ENCODE results near the gene TMUB2.
"Not testable (repeated sequence)": the region's sequence is repeated elsewhere in the genome, so short reads cannot be mapped to it uniquely, and the experiment has no call there.

Gene TMUB2

DNA sequence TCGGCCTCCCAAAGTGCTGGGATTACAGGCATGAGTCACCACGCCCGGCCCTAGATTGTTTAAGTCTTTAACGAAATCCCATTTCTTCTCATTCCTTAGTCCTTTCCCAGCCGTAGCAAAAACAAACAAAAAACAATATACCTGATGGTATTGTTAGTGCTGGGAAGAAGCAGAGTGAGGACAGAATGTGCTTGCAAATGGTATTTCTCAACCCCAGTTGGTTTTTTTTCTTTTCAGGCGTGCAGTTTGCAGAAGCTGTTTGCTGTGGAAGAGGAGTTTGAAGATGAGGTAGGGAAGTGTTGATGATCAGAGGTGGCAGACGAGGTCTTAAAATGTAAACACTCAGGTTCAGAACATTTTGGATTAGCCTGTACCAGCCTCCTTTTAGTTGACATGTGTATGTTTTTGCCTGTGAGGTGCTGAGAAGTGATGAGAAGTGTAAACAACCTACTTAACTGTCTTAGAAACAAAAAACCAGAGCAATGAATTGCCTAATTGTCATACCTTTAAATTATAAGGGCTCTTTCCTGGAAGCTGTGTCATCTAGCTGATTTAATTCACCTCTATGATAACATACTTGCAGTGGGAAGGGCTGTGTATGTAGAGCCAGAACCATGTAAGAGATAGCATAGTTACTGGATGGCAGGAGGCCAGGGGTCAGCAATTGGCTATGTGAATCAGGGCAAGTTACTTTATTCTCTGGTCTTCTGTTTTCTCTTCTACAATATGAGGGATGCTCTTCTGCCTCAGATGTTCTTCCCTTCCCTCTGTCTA lies 41.6 kb upstream of the TMUB2 start:
- no peak overlapping the region for H3K27ac ChIP-seq (ENCODE audit: low read depth, low read length, poor library complexity, severe bottlenecking)
- no peak overlapping the region for H3K4me3 ChIP-seq (ENCODE audit: low read depth, low read length, poor library complexity, severe bottlenecking)
- H3K27me3 ChIP-seq (ENCODE audit: insufficient read depth, low read length): no peaks in the 10 kb centered on the region
- peaks cover 16% of the 10 kb centered on the region for H3K4me1 ChIP-seq (ENCODE audit: insufficient read depth, low read length, severe bottlenecking)
- H3K36me3 ChIP-seq (ENCODE audit: insufficient read depth, low read length): peaks cover 35% of the 10 kb centered on the region
- TF ChIP-seq EZH2 (IDR thresholded peaks at IDR 0.05; ENCODE audit: borderline replicate concordance, low read length): no peak
- TF ChIP-seq, protein P1, sequence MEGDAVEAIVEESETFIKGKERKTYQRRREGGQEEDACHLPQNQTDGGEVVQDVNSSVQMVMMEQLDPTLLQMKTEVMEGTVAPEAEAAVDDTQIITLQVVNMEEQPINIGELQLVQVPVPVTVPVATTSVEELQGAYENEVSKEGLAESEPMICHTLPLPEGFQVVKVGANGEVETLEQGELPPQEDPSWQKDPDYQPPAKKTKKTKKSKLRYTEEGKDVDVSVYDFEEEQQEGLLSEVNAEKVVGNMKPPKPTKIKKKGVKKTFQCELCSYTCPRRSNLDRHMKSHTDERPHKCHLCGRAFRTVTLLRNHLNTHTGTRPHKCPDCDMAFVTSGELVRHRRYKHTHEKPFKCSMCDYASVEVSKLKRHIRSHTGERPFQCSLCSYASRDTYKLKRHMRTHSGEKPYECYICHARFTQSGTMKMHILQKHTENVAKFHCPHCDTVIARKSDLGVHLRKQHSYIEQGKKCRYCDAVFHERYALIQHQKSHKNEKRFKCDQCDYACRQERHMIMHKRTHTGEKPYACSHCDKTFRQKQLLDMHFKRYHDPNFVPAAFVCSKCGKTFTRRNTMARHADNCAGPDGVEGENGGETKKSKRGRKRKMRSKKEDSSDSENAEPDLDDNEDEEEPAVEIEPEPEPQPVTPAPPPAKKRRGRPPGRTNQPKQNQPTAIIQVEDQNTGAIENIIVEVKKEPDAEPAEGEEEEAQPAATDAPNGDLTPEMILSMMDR (IDR thresholded peaks at IDR 0.05; ENCODE audit: low read length): no peak
- no peaks in the 10 kb centered on the region for H3K9me2 ChIP-seq (ENCODE audit: low read depth, low read length)
- H3K9me3 ChIP-seq (ENCODE audit: low read length): no peaks in the 10 kb centered on the region
- no peak overlapping the region for H3K4me2 ChIP-seq (ENCODE audit: low read length)
- H3K9ac ChIP-seq (ENCODE audit: low read length): no peak overlapping the region
- no peaks in the 10 kb centered on the region for H4K20me1 ChIP-seq (ENCODE audit: insufficient read depth, low read length)
- no peaks in the 10 kb centered on the region for H3K79me2 ChIP-seq (ENCODE audit: insufficient read depth, low read length)
- no peaks in the 10 kb centered on the region for H3F3A ChIP-seq (ENCODE audit: insufficient read depth, low read length)
- H2AFZ ChIP-seq (ENCODE audit: low read length): no peak overlapping the region

DNA sequence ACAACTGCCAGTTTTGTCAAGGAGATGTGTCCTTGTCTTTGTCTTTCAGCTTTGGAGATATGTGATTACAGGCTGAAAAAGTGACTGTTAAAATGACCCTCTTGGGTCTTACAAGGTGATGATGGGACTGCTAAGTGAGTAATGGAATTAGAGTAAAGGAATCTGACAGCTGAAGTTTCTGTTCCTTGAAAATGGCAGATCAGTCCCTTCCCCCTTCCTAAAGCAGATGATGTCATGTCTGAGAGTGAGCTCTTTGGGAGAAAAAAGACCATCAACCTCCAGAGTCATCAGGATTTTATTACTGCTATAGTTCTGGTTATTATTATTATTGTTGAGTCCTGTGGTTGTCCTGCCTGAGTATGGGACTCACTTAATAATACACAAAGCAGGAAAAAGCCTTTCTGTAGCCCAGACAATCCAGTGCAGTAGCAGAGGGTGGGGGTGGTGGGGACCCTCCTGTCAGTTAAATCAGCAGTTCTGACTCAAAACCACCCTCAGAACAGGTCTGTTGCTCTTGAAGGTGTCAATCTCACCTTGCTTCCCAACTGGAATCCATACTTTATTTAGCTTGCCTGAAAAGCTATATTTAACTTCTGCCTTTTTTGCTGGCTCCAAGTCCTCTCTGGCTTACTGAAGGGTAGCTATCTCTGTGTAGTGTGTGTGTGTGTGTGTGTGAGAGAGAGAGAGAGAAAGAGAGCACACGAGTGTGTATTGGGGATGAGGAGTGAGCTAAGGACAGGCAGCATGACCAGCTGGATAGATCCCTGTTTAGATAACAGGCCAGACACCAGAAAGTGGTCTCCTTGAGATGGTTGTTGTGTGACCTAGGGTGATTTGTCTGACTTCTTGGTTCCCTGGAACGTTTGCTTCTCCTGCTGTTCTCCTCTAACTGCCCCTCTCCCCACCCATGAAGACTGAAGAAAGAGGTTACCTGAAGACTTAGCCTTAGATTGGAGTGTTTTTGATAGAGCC lies 40.1 kb upstream of the TMUB2 start:
- Histone ChIP-seq H3K9me3 (ENCODE audit: low read length) (no peaks in the 10 kb centered on the region), H3K27ac (ENCODE audit: low read depth, low read length, poor library complexity, severe bottlenecking) (no peak overlapping the region), H3K27me3 (ENCODE audit: insufficient read depth, low read length) (no peaks in the 10 kb centered on the region), H3K4me2 (ENCODE audit: low read length) (no peak overlapping the region), H3K4me1 (ENCODE audit: insufficient read depth, low read length, severe bottlenecking) (peaks cover 10% of the 10 kb centered on the region), H3F3A (ENCODE audit: insufficient read depth, low read length) (no peaks in the 10 kb centered on the region), H3K9ac (ENCODE audit: low read length) (no peak overlapping the region), H4K20me1 (ENCODE audit: insufficient read depth, low read length) (no peaks in the 10 kb centered on the region), H3K79me2 (ENCODE audit: insufficient read depth, low read length) (no peaks in the 10 kb centered on the region; the same call in 1 of the 2 replicates), H3K36me3 (ENCODE audit: insufficient read depth, low read length) (peaks cover 39% of the 10 kb centered on the region), H3K9me2 (ENCODE audit: low read depth, low read length) (no peaks in the 10 kb centered on the region), H3K4me3 (ENCODE audit: low read depth, low read length, poor library complexity, severe bottlenecking) (no peak overlapping the region), H2AFZ (ENCODE audit: low read length) (no peak overlapping the region)
- TF ChIP-seq EZH2 (IDR thresholded peaks at IDR 0.05; ENCODE audit: borderline replicate concordance, low read length): no peak
- TF ChIP-seq, protein P1 (IDR thresholded peaks at IDR 0.05; ENCODE audit: low read length): no peak

DNA sequence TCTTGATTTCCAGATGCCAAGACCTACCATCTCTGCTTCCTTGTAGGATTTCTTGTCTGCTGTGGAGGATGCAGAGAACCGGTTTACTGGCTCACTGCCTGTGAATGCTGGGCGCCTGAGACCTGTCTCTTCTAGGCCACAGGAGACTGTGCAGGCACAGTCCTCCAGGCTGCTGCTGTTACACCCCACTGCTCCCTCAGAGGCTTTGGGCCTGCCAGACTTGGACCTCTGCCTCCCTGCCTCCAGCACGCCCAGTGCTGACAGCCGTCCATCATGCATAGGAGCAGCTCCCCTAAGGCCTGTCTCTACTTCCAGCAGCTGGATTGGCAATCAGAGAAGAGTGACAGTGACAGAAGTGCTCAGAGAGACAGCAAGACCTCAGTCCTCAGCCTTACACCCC lies 39.0 kb upstream of the TMUB2 start:
- TF ChIP-seq, protein P1 (IDR thresholded peaks at IDR 0.05; ENCODE audit: low read length): no peak
- TF ChIP-seq EZH2 (IDR thresholded peaks at IDR 0.05; ENCODE audit: borderline replicate concordance, low read length): no peak
- Histone ChIP-seq H3K79me2 (ENCODE audit: insufficient read depth, low read length) (no peaks in the 10 kb centered on the region; the same call in 1 of the 2 replicates), H3K9me2 (ENCODE audit: low read depth, low read length) (no peaks in the 10 kb centered on the region), H3K27me3 (ENCODE audit: insufficient read depth, low read length) (no peaks in the 10 kb centered on the region), H2AFZ (ENCODE audit: low read length) (no peak overlapping the region), H3K4me1 (ENCODE audit: insufficient read depth, low read length, severe bottlenecking) (peaks cover 4% of the 10 kb centered on the region), H3K36me3 (ENCODE audit: insufficient read depth, low read length) (peaks cover 45% of the 10 kb centered on the region), H3K9ac (ENCODE audit: low read length) (no peak overlapping the region), H3K27ac (ENCODE audit: low read depth, low read length, poor library complexity, severe bottlenecking) (no peak overlapping the region), H3K9me3 (ENCODE audit: low read length) (no peaks in the 10 kb centered on the region), H3K4me3 (ENCODE audit: low read depth, low read length, poor library complexity, severe bottlenecking) (no peak overlapping the region), H4K20me1 (ENCODE audit: insufficient read depth, low read length) (no peaks in the 10 kb centered on the region), H3F3A (ENCODE audit: insufficient read depth, low read length) (no peaks in the 10 kb centered on the region), H3K4me2 (ENCODE audit: low read length) (no peak overlapping the region)

DNA sequence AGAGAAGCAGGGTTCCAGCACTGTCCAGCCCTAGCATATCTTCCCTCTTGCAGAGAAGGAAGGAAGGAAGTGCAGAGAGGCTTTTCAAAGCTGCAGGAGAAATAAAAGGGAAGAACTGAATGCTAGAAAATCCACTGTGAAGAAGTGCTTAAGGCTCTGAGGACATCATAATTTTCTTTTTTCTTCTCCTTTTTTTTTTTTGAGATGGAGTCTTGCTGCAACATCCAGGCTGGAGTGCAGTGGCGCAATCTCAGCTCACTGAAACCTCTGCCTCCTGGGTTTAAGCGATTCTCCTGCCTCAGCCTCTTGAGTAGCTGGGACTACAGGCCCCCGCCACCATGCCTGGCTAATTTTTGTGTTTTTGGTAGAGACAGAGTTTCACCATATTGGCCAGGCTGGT lies 37.7 kb upstream of the TMUB2 start:
- not testable (repeated sequence) for H3K9me3 ChIP-seq (ENCODE audit: low read length); H2AFZ ChIP-seq (ENCODE audit: low read length); H3K27me3 ChIP-seq (ENCODE audit: insufficient read depth, low read length); H3K9ac ChIP-seq (ENCODE audit: low read length); H3K4me1 ChIP-seq (ENCODE audit: insufficient read depth, low read length, severe bottlenecking); H3F3A ChIP-seq (ENCODE audit: insufficient read depth, low read length); H4K20me1 ChIP-seq (ENCODE audit: insufficient read depth, low read length); H3K4me2 ChIP-seq (ENCODE audit: low read length); H3K9me2 ChIP-seq (ENCODE audit: low read depth, low read length); H3K79me2 ChIP-seq (ENCODE audit: insufficient read depth, low read length); H3K27ac ChIP-seq (ENCODE audit: low read depth, low read length, poor library complexity, severe bottlenecking); H3K4me3 ChIP-seq (ENCODE audit: low read depth, low read length, poor library complexity, severe bottlenecking)
- peaks cover 48% of the 10 kb centered on the region for H3K36me3 ChIP-seq (ENCODE audit: insufficient read depth, low read length)

Data from OCI-LY1 (cell line).